Esophagus squamous epithelium (tissue), 4 donors: ENCODE data around the gene CAMK2D.

Experiments used
- CTCF ChIP-seq, 6 experiments: fragments of 450-650 bp in 4 of 6; fragments of 200-600 bp in 2 of 6; sonication (generic) in 2 of 6; IDR thresholded peaks; one replicate each; pipeline ENCODE4 v1.5.1; 2016 to 2019; ENCODE audit warnings: antibody characterized with exemption in 6 of 6, mild to moderate bottlenecking in 4 of 6, moderate library complexity in 4 of 6
- POLR2A ChIP-seq, 4 donors: fragments of 450-650 bp; IDR thresholded peaks; one replicate each; pipeline ENCODE4 v1.6.1; 2017; ENCODE audit warnings: antibody characterized with exemption in 4 of 4, mild to moderate bottlenecking in 4 of 4, moderate library complexity in 3 of 4

- TF ChIP-seq CTCF (IDR thresholded peaks at IDR 0.05) (no peak), POLR2A (IDR thresholded peaks at IDR 0.05) (no peak)
Observed at GRCh38 chr4:113785781-113786180, 24.2 kb upstream of the CAMK2D start.
